GM18951 (cell line): ENCODE data around the gene CYP46A1.
"Not testable (repeated sequence)": the region's sequence is repeated elsewhere in the genome, so short reads cannot be mapped to it uniquely, and the experiment has no call there.

Source experiments
- POLR2A ChIP-seq: IDR thresholded peaks from 4 replicates; pipeline ENCODE4 v1.6.1; 2011; ENCODE audit warnings: mild to moderate bottlenecking; ENCODE audit not compliant: insufficient read length, insufficient read depth; ENCODE audit errors: extremely low read depth
- in situ Hi-C: fragments of 300-500 bp; cut with MboI; formaldehyde crosslinking; loops from one replicate; pipeline ENCODE4 v1.12.0; 2022; ENCODE audit warnings: low sequenced_read_pairs, mixed read lengths, inconsistent platforms; ENCODE audit not compliant: unreplicated experiment

CYP46A1 gene

GRCh38 chr14:99758121-99758821 is 74.2 kb downstream of the CYP46A1 start:
- in situ Hi-C loops = no loop called here
- TF ChIP-seq POLR2A = no peak

GRCh38 chr14:99758872-99759545 is 74.9 kb downstream of the CYP46A1 start:
- no peak for TF ChIP-seq POLR2A
- in situ Hi-C loops = no loop called here

GRCh38 chr14:99759546-99759925 is 75.4 kb downstream of the CYP46A1 start:
- in situ Hi-C loops = no loop called here
- TF ChIP-seq POLR2A = no peak

- no peak for TF ChIP-seq POLR2A
- in situ Hi-C loops = no loop called here
These were observed 76.7 kb downstream of the CYP46A1 start for GRCh38 chr14:99760817-99761216.

GRCh38 chr14:99762911-99763310 is 78.8 kb downstream of the CYP46A1 start:
- in situ Hi-C loops = not testable (repeated sequence)

- no peak for TF ChIP-seq POLR2A
- in situ Hi-C loops = no loop called here
These were observed 79.6 kb downstream of the CYP46A1 start for GRCh38 chr14:99763527-99764221.

- TF ChIP-seq POLR2A = no peak
- in situ Hi-C loops = no loop called here
These were observed 80.2 kb downstream of the CYP46A1 start for GRCh38 chr14:99764222-99764706.

GRCh38 chr14:99768381-99768780 is 84.3 kb downstream of the CYP46A1 start:
- in situ Hi-C loops = no loop called here
- no peak for TF ChIP-seq POLR2A

GRCh38 chr14:99769123-99769522 is 85.0 kb downstream of the CYP46A1 start:
- in situ Hi-C loops = no loop called here
- TF ChIP-seq POLR2A = no peak

GRCh38 chr14:99769799-99770198 is 85.7 kb downstream of the CYP46A1 start:
- in situ Hi-C loops = no loop called here
- no peak for TF ChIP-seq POLR2A

GRCh38 chr14:99772371-99773283 is 88.5 kb downstream of the CYP46A1 start:
- no peak for TF ChIP-seq POLR2A
- in situ Hi-C loops = no loop called here

- TF ChIP-seq POLR2A = no peak
- in situ Hi-C loops = no loop called here
These were observed 89.7 kb downstream of the CYP46A1 start for GRCh38 chr14:99773521-99774497.
